Body of pancreas (tissue), 4 donors: ENCODE results near the gene CLSTN1.

ENCODE experiments used
- POLR2A ChIP-seq, 3 donors: fragments of 450-650 bp; IDR thresholded peaks; one replicate each; pipeline ENCODE4 v1.6.1; 2016; ENCODE audit warnings: antibody characterized with exemption in 3 of 3, mild to moderate bottlenecking in 2 of 3
- TF ChIP-seq, protein P1 (sequence below), 7 experiments: fragments of 450-650 bp in 4 of 7; fragments of 200-600 bp in 3 of 7; sonication (generic) in 3 of 7; IDR thresholded peaks; one replicate each; pipeline ENCODE4 v1.5.1; 2016 to 2019; ENCODE audit warnings: antibody characterized with exemption in 7 of 7

DNA sequence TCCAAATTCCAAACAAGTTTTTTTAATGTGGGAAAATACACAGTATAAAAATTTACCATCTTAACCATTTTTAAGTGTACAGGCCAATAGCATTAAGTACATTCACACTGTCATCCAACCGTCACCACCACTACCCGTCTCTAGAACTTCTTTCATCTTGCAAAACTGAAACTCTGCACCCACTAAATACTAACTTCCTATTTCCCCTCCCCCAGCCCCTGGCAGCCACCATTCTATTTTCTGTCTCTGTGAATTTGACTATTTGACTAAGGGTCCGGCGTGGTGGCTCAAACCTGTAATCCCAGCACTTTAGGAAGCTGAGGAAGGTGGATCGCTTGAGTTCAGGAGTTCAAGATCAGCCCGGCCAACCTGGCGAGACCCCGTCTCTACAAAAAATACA lies 36.1 kb downstream of the CLSTN1 start:
- no peak for TF ChIP-seq POLR2A (IDR thresholded peaks at IDR 0.05)
- TF ChIP-seq, protein P1, sequence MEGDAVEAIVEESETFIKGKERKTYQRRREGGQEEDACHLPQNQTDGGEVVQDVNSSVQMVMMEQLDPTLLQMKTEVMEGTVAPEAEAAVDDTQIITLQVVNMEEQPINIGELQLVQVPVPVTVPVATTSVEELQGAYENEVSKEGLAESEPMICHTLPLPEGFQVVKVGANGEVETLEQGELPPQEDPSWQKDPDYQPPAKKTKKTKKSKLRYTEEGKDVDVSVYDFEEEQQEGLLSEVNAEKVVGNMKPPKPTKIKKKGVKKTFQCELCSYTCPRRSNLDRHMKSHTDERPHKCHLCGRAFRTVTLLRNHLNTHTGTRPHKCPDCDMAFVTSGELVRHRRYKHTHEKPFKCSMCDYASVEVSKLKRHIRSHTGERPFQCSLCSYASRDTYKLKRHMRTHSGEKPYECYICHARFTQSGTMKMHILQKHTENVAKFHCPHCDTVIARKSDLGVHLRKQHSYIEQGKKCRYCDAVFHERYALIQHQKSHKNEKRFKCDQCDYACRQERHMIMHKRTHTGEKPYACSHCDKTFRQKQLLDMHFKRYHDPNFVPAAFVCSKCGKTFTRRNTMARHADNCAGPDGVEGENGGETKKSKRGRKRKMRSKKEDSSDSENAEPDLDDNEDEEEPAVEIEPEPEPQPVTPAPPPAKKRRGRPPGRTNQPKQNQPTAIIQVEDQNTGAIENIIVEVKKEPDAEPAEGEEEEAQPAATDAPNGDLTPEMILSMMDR (IDR thresholded peaks at IDR 0.05) = no peak
